H9 (cell line): ENCODE data around the gene SDK1. TPM values are rescaled to one million over a fixed set of nuclear protein-coding genes. Genes with fewer than 3 reads are reported as not detected.

Source experiments
- DNase-seq: peaks from one replicate; pipeline ENCODE4 v3.0.0-alpha.2; 2017
- H2AFZ ChIP-seq: one replicate; pipeline ENCODE4 v1.6.1; 2013; ENCODE audit warnings: mild to moderate bottlenecking, low read length, control low read depth, moderate library complexity
- H2AK5ac ChIP-seq: 2 replicates; pipeline ENCODE4 v1.6.1; 2013; ENCODE audit warnings: low read length, control low read depth, mixed read lengths; ENCODE audit not compliant: insufficient read length
- H2BK120ac ChIP-seq: one replicate; pipeline ENCODE4 v1.6.1; 2013; ENCODE audit warnings: low read depth, mild to moderate bottlenecking, low read length, control low read depth, inconsistent platforms; ENCODE audit not compliant: poor library complexity, severe bottlenecking
- H2BK12ac ChIP-seq: 2 replicates; pipeline ENCODE4 v1.6.1; 2013; ENCODE audit warnings: low read length, control low read depth, mixed read lengths, low read depth; ENCODE audit not compliant: insufficient read length
- H2BK15ac ChIP-seq: 2 replicates; pipeline ENCODE4 v1.6.1; 2013; ENCODE audit warnings: low read depth, low read length, control low read depth
- H2BK20ac ChIP-seq: one replicate; pipeline ENCODE4 v1.6.1; 2013; ENCODE audit warnings: low read depth, mild to moderate bottlenecking, low read length, control low read depth, inconsistent platforms; ENCODE audit not compliant: poor library complexity, severe bottlenecking
- H2BK5ac ChIP-seq: 2 replicates; pipeline ENCODE4 v1.6.1; 2013; ENCODE audit warnings: low read length, control low read depth, mixed read lengths; ENCODE audit not compliant: insufficient read length
- H3K14ac ChIP-seq: 2 replicates; pipeline ENCODE4 v1.6.1; 2013; ENCODE audit warnings: low read length, control low read depth; ENCODE audit not compliant: insufficient read depth
- H3K18ac ChIP-seq: 2 replicates; pipeline ENCODE4 v1.6.1; 2013; ENCODE audit warnings: low read depth, mild to moderate bottlenecking, mixed read lengths, low read length, control low read depth; ENCODE audit not compliant: insufficient read length
- H3K23ac ChIP-seq: 2 replicates; pipeline ENCODE4 v1.6.1; 2013; ENCODE audit warnings: low read length, control low read depth, mixed read lengths, low read depth; ENCODE audit not compliant: insufficient read length
- H3K23me2 ChIP-seq: 2 replicates; pipeline ENCODE4 v1.6.1; 2013; ENCODE audit warnings: low read depth, mild to moderate bottlenecking, mixed read lengths, low read length, control low read depth; ENCODE audit not compliant: insufficient read length, poor library complexity, severe bottlenecking
- H3K27ac ChIP-seq: 2 replicates; pipeline ENCODE4 v1.5.1; 2013; ENCODE audit warnings: low read length, control low read depth, mixed read lengths, low read depth; ENCODE audit not compliant: insufficient read length
- H3K27me3 ChIP-seq: 2 replicates; pipeline ENCODE4 v1.6.1; 2013; ENCODE audit warnings: low read length, control low read depth, inconsistent platforms; ENCODE audit not compliant: insufficient read depth
- H3K4ac ChIP-seq: 2 replicates; pipeline ENCODE4 v1.6.1; 2013; ENCODE audit warnings: low read depth, mild to moderate bottlenecking, control low read depth, inconsistent platforms, low read length, moderate library complexity
- H3K4me1 ChIP-seq: 2 replicates; pipeline ENCODE4 v1.6.1; 2013; ENCODE audit warnings: low read length, control low read depth, inconsistent platforms; ENCODE audit not compliant: insufficient read depth
- H3K4me2 ChIP-seq: 2 replicates; pipeline ENCODE4 v1.6.1; 2013; ENCODE audit warnings: low read length, control low read depth, mixed read lengths; ENCODE audit not compliant: insufficient read length, insufficient read depth
- H3K56ac ChIP-seq: 2 replicates; pipeline ENCODE4 v1.6.1; 2013; ENCODE audit warnings: low read depth, mild to moderate bottlenecking, mixed read lengths, low read length, control low read depth; ENCODE audit not compliant: insufficient read length
- H3K79me1 ChIP-seq: 2 replicates; pipeline ENCODE4 v1.6.1; 2013; ENCODE audit warnings: low read depth, mild to moderate bottlenecking, moderate library complexity, low read length, control low read depth, inconsistent platforms; ENCODE audit not compliant: insufficient read depth, poor library complexity, severe bottlenecking
- H3K79me2 ChIP-seq: 2 replicates; pipeline ENCODE4 v1.6.1; 2013; ENCODE audit warnings: low read length, control low read depth, inconsistent platforms; ENCODE audit not compliant: insufficient read depth
- H3K9ac ChIP-seq: 2 replicates; pipeline ENCODE4 v1.6.1; 2013; ENCODE audit warnings: low read length, control low read depth, mixed read lengths; ENCODE audit not compliant: insufficient read length; ENCODE audit errors: extremely low read depth
- H3K9me3 ChIP-seq: one replicate; pipeline ENCODE4 v1.6.1; 2013; ENCODE audit warnings: low read depth, low read length, inconsistent platforms; ENCODE audit not compliant: control insufficient read depth
- H3T11ph ChIP-seq: one replicate; pipeline ENCODE4 v1.6.1; 2013; ENCODE audit warnings: mild to moderate bottlenecking, low read length, control low read depth, inconsistent platforms
- H4K20me1 ChIP-seq: one replicate; pipeline ENCODE4 v1.6.1; 2013; ENCODE audit not compliant: control insufficient read depth, insufficient read length, insufficient read depth
- H4K5ac ChIP-seq: 2 replicates; pipeline ENCODE4 v1.6.1; 2013; ENCODE audit warnings: low read depth, mild to moderate bottlenecking, mixed read lengths, low read length, control low read depth; ENCODE audit not compliant: insufficient read length
- H4K8ac ChIP-seq: replicated peaks from 2 replicates; pipeline ENCODE4 v1.6.1; 2013; ENCODE audit warnings: low read length, control low read depth, mixed read lengths, low read depth; ENCODE audit not compliant: insufficient read length
- H4K91ac ChIP-seq: 2 replicates; pipeline ENCODE4 v1.6.1; 2013; ENCODE audit warnings: low read depth, mild to moderate bottlenecking, moderate library complexity, mixed read lengths, low read length, control low read depth; ENCODE audit not compliant: insufficient read length
- H3K27ac Mint-ChIP-seq, 3 experiments: 2 replicates in 2 of 3; 3 replicates in 1 of 3; pipeline ENCODE4 v1.8.0; 2020 to 2021; ENCODE audit warnings: mixed read lengths in 3 of 3, mild to moderate bottlenecking in 1 of 3, moderate library complexity in 1 of 3
- H3K27me3 Mint-ChIP-seq: 2 replicates; pipeline ENCODE4 v1.8.0; 2021; ENCODE audit warnings: low read depth, mild to moderate bottlenecking, moderate library complexity, mixed read lengths
- H3K36me3 Mint-ChIP-seq, 3 experiments: 2 replicates in 2 of 3; 3 replicates in 1 of 3; pipeline ENCODE4 v1.8.0; 2020 to 2021; ENCODE audit warnings: low read depth in 3 of 3, mixed read lengths in 3 of 3; ENCODE audit not compliant: insufficient read depth in 1 of 3
- H3K4me1 Mint-ChIP-seq, 2 experiments: 2 replicates each; pipeline ENCODE4 v1.8.0; 2020; ENCODE audit warnings: mixed read lengths in 2 of 2
- H3K4me3 Mint-ChIP-seq, 2 experiments: 2 replicates in 1 of 2; 3 replicates in 1 of 2; pipeline ENCODE4 v1.8.0; 2020 to 2021; ENCODE audit warnings: mild to moderate bottlenecking in 2 of 2, mixed read lengths in 2 of 2, moderate library complexity in 1 of 2
- H3K9me3 Mint-ChIP-seq, 2 experiments: 2 replicates in 1 of 2; 3 replicates in 1 of 2; pipeline ENCODE4 v1.8.0; 2020; ENCODE audit warnings: mild to moderate bottlenecking in 2 of 2, mixed read lengths in 2 of 2, moderate library complexity in 1 of 2
- CTCF ChIP-seq: fragments of 200-600 bp; sonication (generic); conservative IDR thresholded peaks from 3 replicates; pipeline ENCODE4 v1.8.0; 2021; ENCODE audit warnings: antibody characterized with exemption, mild to moderate bottlenecking
- WGBS: extraction: QIAGEN DNeasy Blood & Tissue Kit; methylation state at CpG from one replicate; pipeline ENCODE4 v1.1.7; 2013; ENCODE audit warnings: missing lambda C conversion rate, low lambda C conversion rate, mixed read lengths; ENCODE audit not compliant: insufficient read length; ENCODE audit errors: extremely low coverage; 5-methylcytosine and 5-hydroxymethylcytosine counted together
- total RNA-seq: library from RNA; stranded (reverse); gene quantifications from 2 replicates; pipeline ENCODE4 v1.2.1, GENCODE V29; 2021

Gene SDK1
- total RNA-seq, 1 experiment from 2014 or later: 8.7 TPM

- Histone ChIP-seq H4K8ac (no peak overlapping the region), H2AK5ac (no peak overlapping the region), H3K9ac (no peak overlapping the region), H2BK15ac (no peak overlapping the region), H3K9me3 (peaks cover 5% of the 10 kb centered on the region), H3K4me2 (no peak overlapping the region), H3K14ac (no peak overlapping the region), H2AFZ (no peak overlapping the region), H3T11ph (no peak overlapping the region), H3K79me2 (no peaks in the 10 kb centered on the region), H3K23ac (no peak overlapping the region), H3K79me1 (no peaks in the 10 kb centered on the region), H4K91ac (no peak overlapping the region), H2BK12ac (no peak overlapping the region), H2BK5ac (no peak overlapping the region), H3K23me2 (no peaks in the 10 kb centered on the region), H3K4me1 (no peaks in the 10 kb centered on the region), H3K18ac (no peak overlapping the region), H2BK20ac (no peak overlapping the region), H4K5ac (no peak overlapping the region), H3K4ac (no peak overlapping the region), H2BK120ac (no peak overlapping the region), H3K27ac (no peak overlapping the region), H4K20me1 (no peaks in the 10 kb centered on the region), H3K56ac (no peak overlapping the region), H3K27me3 (no peaks in the 10 kb centered on the region)
- Mint-ChIP-seq H3K9me3 (peaks cover 24 to 28% of the 10 kb centered on the region in 2 experiments), H3K4me3 (no peak overlapping the region), H3K36me3 (peaks cover 39 to 59% (median 39%) of the 10 kb centered on the region in 3 experiments), H3K27ac (no peak overlapping the region), H3K27me3 (no peaks in the 10 kb centered on the region; the same call in 1 of the 2 replicates), H3K4me1 (peaks cover 9 to 17% of the 10 kb centered on the region in 2 experiments)
- WGBS: no CpG with 5 or more reads among the region's 9 CpGs
- TF ChIP-seq CTCF: no peak
- DNase-seq: no peak
These were observed 716.7 kb downstream of the SDK1 start for GRCh38 chr7:4017785-4018184.
